DOHH2 (cell line): Measurements from ENCODE around the gene CXXC5.
A peak's percentile ranks its signal among the peaks of the same experiment; 100 is the strongest.

Experiments
- H3F3A ChIP-seq: fragments of 200-600 bp; sonication (generic), shearing (Covaris generic); 2 replicates; pipeline ENCODE4 v1.6.0; 2016; ENCODE audit warnings: antibody characterized with exemption, mild to moderate bottlenecking; ENCODE audit not compliant: control insufficient read depth, insufficient read depth
- H3K27ac ChIP-seq: fragments of 200-600 bp; sonication (generic); 2 replicates; pipeline ENCODE4 v1.5.1; 2014; ENCODE audit warnings: low read depth, mild to moderate bottlenecking, low read length, moderate library complexity
- H3K27me3 ChIP-seq: fragments of 200-600 bp; sonication (generic); 2 replicates; pipeline ENCODE4 v1.6.1; 2014; ENCODE audit warnings: mild to moderate bottlenecking, low read length, mixed read lengths; ENCODE audit not compliant: control insufficient read depth
- H3K36me3 ChIP-seq: fragments of 200-600 bp; sonication (generic); 2 replicates; pipeline ENCODE4 v1.6.1; 2014; ENCODE audit warnings: mild to moderate bottlenecking, low read length, moderate library complexity, mixed read lengths; ENCODE audit not compliant: control insufficient read depth
- H3K4me1 ChIP-seq: fragments of 200-600 bp; sonication (generic); 2 replicates; pipeline ENCODE4 v1.6.1; 2014; ENCODE audit warnings: mild to moderate bottlenecking, low read length, mixed read lengths; ENCODE audit not compliant: control insufficient read depth
- H3K4me2 ChIP-seq: fragments of 200-600 bp; sonication (generic); 2 replicates; pipeline ENCODE4 v1.6.0; 2014; ENCODE audit warnings: mild to moderate bottlenecking, low read length, moderate library complexity
- H3K4me3 ChIP-seq: fragments of 200-600 bp; sonication (generic); 2 replicates; pipeline ENCODE4 v1.5.1; 2014; ENCODE audit warnings: mild to moderate bottlenecking, low read length, mixed read lengths
- H3K79me2 ChIP-seq: fragments of 200-600 bp; sonication (generic); 2 replicates; pipeline ENCODE4 v1.6.1; 2014; ENCODE audit warnings: mild to moderate bottlenecking, low read length, mixed read lengths; ENCODE audit not compliant: control insufficient read depth
- H3K9me2 ChIP-seq: fragments of 200-600 bp; sonication (generic); replicated peaks from 2 replicates; pipeline ENCODE4 v1.6.1; 2014; ENCODE audit warnings: mild to moderate bottlenecking, low read length, mixed read lengths; ENCODE audit not compliant: control insufficient read depth
- H3K9me3 ChIP-seq: fragments of 200-600 bp; sonication (generic); 2 replicates; pipeline ENCODE4 v1.6.1; 2014; ENCODE audit warnings: antibody characterized with exemption, low read length, mixed read lengths; ENCODE audit not compliant: control insufficient read depth, insufficient read depth
- H4K20me1 ChIP-seq: fragments of 200-600 bp; sonication (generic); 2 replicates; pipeline ENCODE4 v1.6.0; 2014; ENCODE audit warnings: low read depth, mild to moderate bottlenecking, antibody characterized with exemption, low read length, moderate library complexity; ENCODE audit not compliant: control insufficient read depth, insufficient read depth
- CTCF ChIP-seq: fragments of 200-600 bp; sonication (generic); IDR thresholded peaks from one replicate; pipeline ENCODE4 v1.5.1; 2014; ENCODE audit warnings: antibody characterized with exemption, mild to moderate bottlenecking, low read depth, low read length; ENCODE audit not compliant: poor library complexity, severe bottlenecking
- EZH2phosphoT487 ChIP-seq: fragments of 200-600 bp; sonication (generic); IDR thresholded peaks from 2 replicates; pipeline ENCODE4 v1.6.1; 2017; ENCODE audit warnings: borderline replicate concordance, mild to moderate bottlenecking, antibody characterized with exemption, low read length, moderate library complexity, mixed read lengths

The CXXC5 gene

GRCh38 chr5:139634028-139634325 lies 14.2 kb upstream of the CXXC5 start:
- H3K79me2 ChIP-seq = peaks cover 7% of the 10 kb centered on the region
- peaks cover 53% of the 10 kb centered on the region for H3F3A ChIP-seq
- H3K9me3 ChIP-seq = no peaks in the 10 kb centered on the region
- no peaks in the 10 kb centered on the region for H3K27me3 ChIP-seq
- peak overlapping the region; percentile 61 for H3K4me2 ChIP-seq
- TF ChIP-seq CTCF (no peak), EZH2phosphoT487 (no peak)
- H3K4me3 ChIP-seq = peak overlapping the region; percentile 40
- H4K20me1 ChIP-seq = peaks cover 6% of the 10 kb centered on the region; the same call in 1 of the 2 replicates
- peaks cover 70% of the 10 kb centered on the region for H3K4me1 ChIP-seq
- H3K27ac ChIP-seq = peak overlapping the region; percentile 96
- peaks cover 9% of the 10 kb centered on the region for H3K36me3 ChIP-seq
- H3K9me2 ChIP-seq = no peaks in the 10 kb centered on the region

- Histone ChIP-seq H3K9me2 (no peaks in the 10 kb centered on the region), H3K4me2 (peak overlapping the region; percentile 61), H3K4me3 (no peak overlapping the region), H3K36me3 (peaks cover 3% of the 10 kb centered on the region), H3K27me3 (no peaks in the 10 kb centered on the region), H3K4me1 (peaks cover 76% of the 10 kb centered on the region), H4K20me1 (peaks cover 6% of the 10 kb centered on the region; the same call in 1 of the 2 replicates), H3K9me3 (no peaks in the 10 kb centered on the region), H3K79me2 (peaks cover 7% of the 10 kb centered on the region), H3F3A (peaks cover 48% of the 10 kb centered on the region), H3K27ac (peak overlapping the region; percentile 96)
- TF ChIP-seq CTCF (no peak), EZH2phosphoT487 (no peak)
These were observed 13.6 kb upstream of the CXXC5 start for GRCh38 chr5:139634541-139634940.

- peaks cover 7% of the 10 kb centered on the region for H3K79me2 ChIP-seq
- peaks cover 6% of the 10 kb centered on the region; the same call in 1 of the 2 replicates for H4K20me1 ChIP-seq
- H3K4me2 ChIP-seq = peak overlapping the region; percentile 99
- TF ChIP-seq CTCF = no peak
- no peak for TF ChIP-seq EZH2phosphoT487
- no peaks in the 10 kb centered on the region for H3K27me3 ChIP-seq
- H3K9me3 ChIP-seq = no peaks in the 10 kb centered on the region
- peaks cover 82% of the 10 kb centered on the region for H3K4me1 ChIP-seq
- H3K36me3 ChIP-seq = no peaks in the 10 kb centered on the region
- peak overlapping the region; percentile 96 for H3K27ac ChIP-seq
- peaks cover 44% of the 10 kb centered on the region for H3F3A ChIP-seq
- H3K9me2 ChIP-seq = no peaks in the 10 kb centered on the region
- H3K4me3 ChIP-seq = peak overlapping the region; percentile 77
These were observed 13.0 kb upstream of the CXXC5 start for GRCh38 chr5:139635191-139635590.
